ENCODE data around the gene SLC6A17. TPM values are rescaled to one million over a fixed set of nuclear protein-coding genes. Genes with fewer than 3 reads are reported as not detected.

The SLC6A17 gene
- total RNA-seq, 1 experiment from 2014 or later: 0.17 TPM

GRCh38 chr1:110200190-110200589, 49.9 kb downstream of the SLC6A17 start:
- Histone ChIP-seq H4K8ac (replicated peaks; ENCODE audit: insufficient read length, low read depth, low read length) (no peak overlapping the region), H2BK12ac (ENCODE audit: insufficient read length, low read depth, low read length) (no peak overlapping the region), H3K79me1 (ENCODE audit: insufficient read depth, low read depth, low read length, poor library complexity, severe bottlenecking) (no peaks in the 10 kb centered on the region), H3K18ac (ENCODE audit: insufficient read length, low read depth, low read length) (no peak overlapping the region), H4K20me1 (ENCODE audit: control insufficient read depth, insufficient read depth, insufficient read length) (no peaks in the 10 kb centered on the region), H3K9me3 (ENCODE audit: control insufficient read depth, low read depth, low read length) (no peaks in the 10 kb centered on the region), H2BK120ac (ENCODE audit: low read depth, low read length, poor library complexity, severe bottlenecking) (no peak overlapping the region), H3K27me3 (ENCODE audit: insufficient read depth, low read length) (no peaks in the 10 kb centered on the region), H3K23me2 (ENCODE audit: insufficient read length, low read depth, low read length, poor library complexity, severe bottlenecking) (no peaks in the 10 kb centered on the region), H4K91ac (ENCODE audit: insufficient read length, low read depth, low read length) (no peak overlapping the region), H3K9ac (ENCODE audit: extremely low read depth, insufficient read length, low read length) (no peak overlapping the region), H2BK15ac (ENCODE audit: low read depth, low read length) (no peak overlapping the region), H3K4me1 (ENCODE audit: insufficient read depth, low read length) (no peaks in the 10 kb centered on the region), H2AK5ac (ENCODE audit: insufficient read length, low read length) (no peak overlapping the region), H3K27ac (ENCODE audit: insufficient read length, low read depth, low read length) (no peak overlapping the region), H2AFZ (ENCODE audit: low read length) (no peak overlapping the region), H3K56ac (ENCODE audit: insufficient read length, low read depth, low read length) (no peak overlapping the region), H3K23ac (ENCODE audit: insufficient read length, low read depth, low read length) (no peak overlapping the region), H2BK5ac (ENCODE audit: insufficient read length, low read length) (no peak overlapping the region), H3T11ph (ENCODE audit: low read length) (no peak overlapping the region), H3K4ac (ENCODE audit: low read depth, low read length) (no peak overlapping the region), H4K5ac (ENCODE audit: insufficient read length, low read depth, low read length) (no peak overlapping the region), H3K79me2 (ENCODE audit: insufficient read depth, low read length) (no peaks in the 10 kb centered on the region), H3K14ac (ENCODE audit: insufficient read depth, low read length) (no peak overlapping the region), H2BK20ac (ENCODE audit: low read depth, low read length, poor library complexity, severe bottlenecking) (no peak overlapping the region), H3K4me2 (ENCODE audit: insufficient read depth, insufficient read length, low read length) (no peak overlapping the region)
- no peak for DNase-seq
- Mint-ChIP-seq H3K27me3 (ENCODE audit: low read depth) (peaks cover 2% of the 10 kb centered on the region; the same call in 1 of the 2 replicates), H3K4me1 (peaks cover 11% of the 10 kb centered on the region in 2 experiments), H3K27ac (no peak overlapping the region), H3K4me3 (no peak overlapping the region), H3K36me3 (ENCODE audit: insufficient read depth in 1 of 3, low read depth in 3 of 3) (no peaks in the 10 kb centered on the region), H3K9me3 (no peaks in the 10 kb centered on the region)
- no CpG with 5 or more reads among the region's 2 CpGs for WGBS (ENCODE audit: extremely low coverage, insufficient read length, low lambda C conversion rate)
- TF ChIP-seq CTCF (conservative IDR thresholded peaks at IDR 0.05): no peak

All from H9 (cell line).